B cell (primary cell): ENCODE data around the gene C12orf57.

ENCODE experiments used
- EZH2 ChIP-seq: IDR thresholded peaks from 2 replicates; pipeline ENCODE4 v1.6.1; 2012; ENCODE audit warnings: borderline replicate concordance, low read depth, mild to moderate bottlenecking, moderate library complexity, low read length; ENCODE audit not compliant: insufficient read depth, poor library complexity, severe bottlenecking
- TF ChIP-seq, protein P1 (sequence below): fragments of 200-600 bp; IDR thresholded peaks from one replicate; pipeline ENCODE4 v1.8.0; 2022; ENCODE audit warnings: antibody characterized with exemption, mild to moderate bottlenecking

DNA sequence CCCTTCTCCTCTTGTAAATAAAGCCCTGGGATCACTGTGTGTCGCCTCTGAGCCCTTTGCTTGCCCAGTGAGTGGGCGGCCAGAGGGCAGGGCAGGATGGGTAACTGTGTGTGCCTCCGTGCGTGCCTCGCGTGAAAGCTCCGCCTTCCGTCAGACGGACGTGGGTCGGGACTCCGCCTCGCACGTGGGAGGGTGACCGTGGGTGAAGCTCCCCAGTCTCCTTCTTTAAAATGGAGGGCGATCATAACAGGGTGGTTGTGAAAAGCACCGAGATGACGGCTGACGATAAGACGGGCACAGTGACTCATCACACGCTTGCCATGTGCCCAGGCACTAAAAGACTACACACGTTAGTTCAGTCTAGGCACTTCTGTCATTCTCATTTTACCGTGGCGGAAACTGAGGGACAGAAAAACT, 17.5 kb downstream of the C12orf57 start:
- TF ChIP-seq EZH2: no peak
- TF ChIP-seq, protein P1, sequence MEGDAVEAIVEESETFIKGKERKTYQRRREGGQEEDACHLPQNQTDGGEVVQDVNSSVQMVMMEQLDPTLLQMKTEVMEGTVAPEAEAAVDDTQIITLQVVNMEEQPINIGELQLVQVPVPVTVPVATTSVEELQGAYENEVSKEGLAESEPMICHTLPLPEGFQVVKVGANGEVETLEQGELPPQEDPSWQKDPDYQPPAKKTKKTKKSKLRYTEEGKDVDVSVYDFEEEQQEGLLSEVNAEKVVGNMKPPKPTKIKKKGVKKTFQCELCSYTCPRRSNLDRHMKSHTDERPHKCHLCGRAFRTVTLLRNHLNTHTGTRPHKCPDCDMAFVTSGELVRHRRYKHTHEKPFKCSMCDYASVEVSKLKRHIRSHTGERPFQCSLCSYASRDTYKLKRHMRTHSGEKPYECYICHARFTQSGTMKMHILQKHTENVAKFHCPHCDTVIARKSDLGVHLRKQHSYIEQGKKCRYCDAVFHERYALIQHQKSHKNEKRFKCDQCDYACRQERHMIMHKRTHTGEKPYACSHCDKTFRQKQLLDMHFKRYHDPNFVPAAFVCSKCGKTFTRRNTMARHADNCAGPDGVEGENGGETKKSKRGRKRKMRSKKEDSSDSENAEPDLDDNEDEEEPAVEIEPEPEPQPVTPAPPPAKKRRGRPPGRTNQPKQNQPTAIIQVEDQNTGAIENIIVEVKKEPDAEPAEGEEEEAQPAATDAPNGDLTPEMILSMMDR: no peak
